GM19043 (cell line): Measurements from ENCODE around the gene APEX2.
"Not testable (repeated sequence)": the region's sequence is repeated elsewhere in the genome, so short reads cannot be mapped to it uniquely, and the experiment has no call there.

Source experiments
- ATAC-seq: cut with Tn5 transposase; IDR thresholded peaks from one replicate; pipeline ENCODE4 v1.9.1; 2021; ENCODE audit warnings: low read depth; ENCODE audit not compliant: unreplicated experiment

APEX2 gene

DNA sequence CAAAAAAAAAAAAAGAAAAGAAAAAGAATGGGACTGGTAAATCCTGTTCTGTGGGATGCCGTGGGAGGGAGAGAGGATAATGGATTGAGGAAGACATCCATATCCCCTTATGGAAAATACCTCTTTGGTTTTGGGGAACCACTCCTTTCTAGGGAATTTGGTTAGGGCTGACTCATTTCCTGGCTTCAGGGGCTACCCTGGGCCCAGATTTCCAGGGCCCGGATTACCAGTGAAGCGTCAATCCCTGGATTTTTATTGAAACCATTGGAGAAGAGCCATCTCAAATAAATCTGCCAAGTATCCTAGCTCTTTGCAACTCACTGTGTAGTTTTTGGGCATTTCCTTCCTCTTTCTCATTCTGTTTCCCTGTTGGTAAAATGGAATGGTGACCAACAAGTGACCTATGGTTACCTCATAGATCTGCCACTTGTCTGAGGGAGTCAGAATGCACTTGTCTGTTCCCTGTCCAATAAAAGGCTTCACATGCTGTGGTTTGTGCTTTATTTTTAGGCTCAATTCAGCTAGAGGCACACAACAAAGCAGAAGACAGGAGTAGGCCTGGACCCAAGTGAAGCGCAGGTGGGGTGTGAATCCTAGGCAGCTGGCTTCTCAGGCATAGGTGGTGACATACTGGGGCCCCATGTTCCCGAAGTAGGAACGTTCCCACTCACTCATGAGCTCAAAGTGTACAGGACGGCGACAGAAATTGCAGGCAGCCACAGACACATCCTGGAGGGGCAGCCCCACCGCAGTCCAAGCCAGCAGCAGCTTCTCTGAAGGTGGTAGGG, 8.6 kb downstream of the APEX2 start:
- no peak for ATAC-seq

DNA sequence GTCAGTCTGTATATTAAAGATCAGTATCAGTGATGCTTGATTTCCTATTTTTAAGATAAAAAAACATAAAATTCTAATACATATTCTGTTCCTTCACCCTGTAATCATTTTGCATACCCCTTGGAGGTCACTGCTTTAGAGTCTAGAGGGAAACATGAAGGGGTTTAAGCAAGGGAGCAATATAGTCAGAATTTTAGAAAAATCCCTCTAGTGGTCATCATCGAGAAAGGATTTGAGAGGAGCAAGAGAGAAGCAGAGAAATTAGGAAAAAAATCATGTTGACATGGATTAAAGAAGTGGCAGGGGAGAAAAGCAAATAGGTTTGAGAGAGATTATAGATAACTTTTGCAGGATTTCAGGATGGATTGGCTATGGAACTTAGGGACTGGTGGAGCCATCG, 11.1 kb downstream of the APEX2 start:
- ATAC-seq, result no peak

DNA sequence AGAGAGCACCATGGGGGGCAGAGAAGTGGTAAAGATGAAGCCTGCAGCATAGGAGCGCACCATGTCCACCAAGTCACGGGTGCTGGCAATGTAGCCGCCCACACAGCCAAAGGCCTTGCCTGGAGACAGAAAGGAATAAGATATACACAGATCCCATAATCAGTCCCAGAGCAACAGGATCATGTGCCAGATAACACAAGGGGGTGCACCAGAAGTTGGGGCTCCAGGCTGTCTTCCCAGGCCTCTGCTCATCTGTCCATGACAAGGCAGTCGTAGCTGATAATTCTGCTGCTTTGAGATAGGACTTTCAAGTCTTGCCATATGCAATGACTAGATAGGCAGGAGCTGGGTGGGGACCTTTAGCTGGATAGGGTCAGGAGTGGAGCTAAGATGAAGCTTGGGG, 14.7 kb downstream of the APEX2 start:
- no peak for ATAC-seq

DNA sequence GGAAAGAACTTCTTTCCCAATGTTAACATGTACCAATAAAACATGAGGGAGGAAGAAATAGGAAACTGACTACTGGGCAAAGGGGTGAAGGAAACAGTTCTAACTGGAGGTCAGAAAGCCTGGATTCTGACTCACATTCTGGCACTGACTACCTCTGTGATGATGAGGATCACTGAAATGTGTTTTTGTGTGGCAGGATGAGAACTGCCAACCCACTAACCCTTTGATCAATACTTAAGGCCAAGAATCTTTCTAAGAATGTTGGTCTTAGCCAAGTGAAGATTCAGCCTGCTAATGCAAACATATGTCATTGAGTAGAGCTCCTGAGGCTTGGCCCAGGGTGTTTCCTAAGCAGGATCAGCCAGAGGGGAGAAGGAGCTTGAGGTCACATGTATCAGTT, 26.0 kb downstream of the APEX2 start:
- ATAC-seq, result no peak

DNA sequence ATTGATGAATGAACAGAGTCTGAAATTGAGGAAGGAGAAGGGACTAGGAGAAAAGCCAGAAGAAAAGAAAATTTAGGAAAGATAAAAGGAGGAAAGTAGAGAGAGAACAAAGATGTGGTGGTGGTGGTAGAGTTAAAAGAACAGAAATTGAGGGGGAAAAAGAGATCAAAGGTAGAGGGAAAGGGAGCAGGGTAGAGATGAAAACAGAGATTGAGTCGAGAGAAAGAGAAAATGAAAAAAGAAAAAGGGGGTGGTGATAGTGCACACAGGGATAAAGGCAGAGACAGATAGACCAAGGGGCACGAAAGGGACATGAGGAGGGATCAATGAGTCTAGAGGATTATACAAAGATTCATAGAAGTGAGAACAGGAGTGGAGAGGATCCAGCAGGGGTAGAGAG, 26.7 kb downstream of the APEX2 start:
- ATAC-seq, result no peak

DNA sequence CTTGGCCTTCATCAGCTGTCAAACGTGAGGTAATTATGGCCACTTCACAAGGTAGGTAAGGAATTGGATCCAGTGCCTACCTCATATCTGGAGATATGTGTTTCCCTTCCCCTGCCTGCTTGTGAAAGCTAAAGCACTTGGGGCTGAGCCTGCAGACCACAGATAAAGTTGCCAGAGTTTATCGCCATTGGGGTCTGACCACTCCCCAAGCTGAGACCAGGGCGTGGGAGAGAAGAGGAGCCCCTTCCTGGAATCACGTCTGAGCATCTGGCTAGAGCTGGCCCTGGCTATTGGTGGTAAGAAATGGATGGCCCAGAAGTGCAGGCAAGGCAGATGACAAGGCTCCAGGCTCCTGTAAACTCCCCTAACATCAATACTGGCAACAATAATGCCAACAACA, 27.9 kb downstream of the APEX2 start:
- ATAC-seq, result no peak

DNA sequence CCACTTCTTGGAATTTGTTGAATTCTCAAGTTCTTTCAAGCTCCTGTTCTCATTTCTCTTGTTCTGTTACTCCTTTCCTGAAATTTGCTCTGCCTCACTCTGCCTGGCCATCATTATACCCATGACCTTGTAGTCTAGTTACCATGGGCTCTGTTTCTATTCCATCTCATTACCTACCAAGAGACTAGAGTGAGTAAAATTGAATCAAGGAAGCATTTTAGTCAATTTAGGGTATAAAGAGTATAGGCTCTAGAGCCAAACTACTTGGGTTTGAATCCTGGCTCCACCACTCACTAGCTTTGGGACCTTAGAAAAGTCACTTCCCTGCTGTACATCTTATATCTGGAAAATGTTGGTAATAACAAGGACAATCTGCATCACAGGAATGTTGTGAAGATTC, 28.4 kb downstream of the APEX2 start:
- ATAC-seq, result no peak

DNA sequence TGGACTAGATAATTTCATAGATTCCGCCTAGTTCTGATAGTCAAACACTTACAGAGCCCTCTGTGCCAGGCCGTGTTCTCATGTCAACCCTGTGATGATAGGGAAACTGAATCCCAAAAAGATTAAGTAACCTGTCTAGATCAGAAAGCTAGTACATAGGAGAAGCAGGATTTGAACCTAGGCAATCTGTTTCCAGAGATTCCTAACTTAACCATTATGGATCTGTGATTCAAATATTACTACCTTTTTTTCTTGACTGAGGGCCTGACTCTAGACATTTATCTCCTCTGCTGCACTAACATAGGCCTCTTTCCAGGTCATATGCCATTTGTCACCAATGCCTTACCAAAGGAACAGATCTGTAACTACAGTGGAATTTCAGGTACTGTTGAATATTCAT, 29.1 kb downstream of the APEX2 start:
- ATAC-seq, result no peak

DNA sequence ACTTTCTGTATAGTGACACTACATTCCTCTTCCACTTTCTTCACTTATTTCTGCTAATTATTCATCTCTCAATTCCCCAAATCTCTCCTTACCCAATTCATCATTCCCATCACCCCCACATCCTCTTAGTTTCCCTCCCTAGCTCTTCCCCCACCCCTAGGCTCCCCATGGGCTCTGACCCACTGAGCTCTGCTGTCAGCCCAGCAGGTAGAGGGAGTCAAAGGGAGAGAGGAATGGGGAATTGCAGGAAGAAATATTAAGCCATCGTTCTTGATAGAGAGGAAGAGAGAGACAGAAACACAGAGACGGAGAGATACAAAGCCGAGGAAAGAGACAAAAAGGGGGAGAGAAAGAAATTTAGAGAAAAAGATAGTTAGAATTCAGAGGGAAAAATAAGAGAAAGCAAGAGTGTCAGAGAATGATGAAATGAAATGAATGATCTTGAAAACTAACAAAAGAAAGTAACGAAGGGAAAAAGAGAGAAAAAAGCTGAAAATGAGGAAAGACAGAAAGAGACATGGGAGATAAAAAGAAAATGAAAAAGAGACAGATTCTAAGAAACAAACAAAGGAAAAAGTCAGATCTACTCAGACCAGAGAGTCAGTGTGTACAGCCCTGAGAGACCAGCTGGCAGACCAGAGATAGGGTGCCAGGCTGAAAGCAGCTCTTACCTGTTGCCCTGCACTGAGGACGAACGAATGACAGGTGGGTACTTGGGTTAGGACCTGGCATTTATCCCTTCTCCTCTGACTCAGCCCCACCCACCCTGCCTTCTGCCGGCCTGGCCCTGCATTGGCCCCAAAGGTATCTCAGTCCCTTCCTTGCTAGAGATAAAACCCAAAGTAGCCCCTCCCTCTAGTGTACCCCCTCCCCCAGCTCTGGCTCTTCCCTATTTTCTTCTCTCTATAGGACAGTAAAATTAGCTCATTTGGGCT, 30.4 kb downstream of the APEX2 start, which contains the start of gene ALAS2:
TSS of gene ALAS2 (minus strand) at position 707 of the 935 bp plus-strand sequence. CDS start 4,977 bp downstream, outside the sequence.
- no peak for ATAC-seq

DNA sequence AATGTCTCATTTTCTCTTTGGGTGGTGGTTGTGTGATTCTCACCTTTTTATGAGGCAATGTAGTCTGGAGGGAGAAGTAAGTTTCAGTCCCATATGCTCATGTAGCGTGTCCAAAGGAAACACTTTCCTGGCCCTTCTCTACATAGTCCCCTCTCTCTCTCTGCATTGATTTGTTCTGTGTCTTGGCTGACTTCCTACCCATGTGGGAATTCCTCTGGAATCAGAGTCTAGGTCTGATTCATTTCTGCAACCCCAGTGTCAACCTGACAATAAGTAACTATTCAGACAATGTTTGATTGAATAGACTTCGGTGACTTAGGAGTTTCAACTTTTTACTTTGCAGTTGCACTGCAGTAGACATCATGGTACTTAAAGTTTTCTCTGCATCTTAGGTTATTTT, 33.3 kb downstream of the APEX2 start:
- ATAC-seq, result no peak

DNA sequence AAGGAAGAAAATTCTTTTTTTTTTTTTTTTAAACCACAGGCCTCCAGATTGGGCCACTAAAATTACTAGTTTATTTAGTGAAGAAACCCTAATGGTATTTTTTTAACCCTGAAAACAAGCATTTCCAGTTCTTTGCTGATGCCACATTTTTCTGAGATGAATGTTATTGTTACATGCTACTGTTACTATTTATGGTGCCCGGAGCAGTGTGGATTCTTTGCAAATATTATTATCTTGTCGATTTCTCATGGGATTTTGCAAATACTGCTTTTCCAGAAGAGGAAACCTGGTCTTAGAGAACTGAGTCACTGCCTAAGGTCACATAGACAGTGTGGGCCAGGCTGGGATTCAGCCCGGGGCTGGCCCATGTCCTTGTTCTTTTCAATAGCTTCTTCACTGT, 39.3 kb downstream of the APEX2 start:
- ATAC-seq, result no peak

DNA sequence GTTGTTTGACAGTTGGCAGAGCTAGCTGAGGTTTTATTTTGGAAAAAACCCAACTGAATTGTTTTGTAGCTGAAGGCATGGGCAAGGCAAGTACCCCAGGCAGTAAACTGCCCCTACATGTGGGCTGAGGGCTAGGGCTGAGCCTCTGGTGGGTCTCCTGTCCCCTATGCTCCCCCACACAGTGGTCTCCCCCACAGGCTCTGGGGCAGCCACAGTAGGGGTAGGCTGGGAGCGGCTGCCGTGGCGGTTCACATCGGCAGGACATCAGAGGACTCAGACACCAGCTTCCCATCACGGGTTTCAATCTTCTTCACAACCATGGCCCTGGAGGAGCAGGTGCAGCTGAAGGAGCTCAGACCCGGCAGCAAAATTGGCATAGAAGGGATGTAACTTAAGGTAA, 41.4 kb downstream of the APEX2 start:
- no peak for ATAC-seq

DNA sequence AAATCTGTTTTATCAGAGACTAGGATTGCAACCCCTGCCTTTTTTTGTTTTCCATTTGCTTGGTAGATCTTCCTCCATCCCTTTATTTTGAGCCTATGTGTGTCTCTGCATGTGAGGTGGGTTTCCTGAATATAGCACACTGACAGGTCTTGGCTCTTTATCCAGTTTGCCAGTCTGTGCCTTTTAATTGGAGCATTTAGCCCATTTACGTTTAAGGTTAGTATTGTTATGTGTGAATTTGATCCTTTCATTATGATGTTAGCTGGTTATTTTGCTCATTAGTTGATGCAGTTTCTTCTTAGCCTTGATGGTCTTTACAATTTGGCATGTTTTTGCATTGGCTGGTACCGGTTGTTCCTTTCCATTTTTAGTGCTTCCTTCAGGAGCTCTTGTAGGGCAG, 50.4 kb downstream of the APEX2 start:
- not testable (repeated sequence) for ATAC-seq

DNA sequence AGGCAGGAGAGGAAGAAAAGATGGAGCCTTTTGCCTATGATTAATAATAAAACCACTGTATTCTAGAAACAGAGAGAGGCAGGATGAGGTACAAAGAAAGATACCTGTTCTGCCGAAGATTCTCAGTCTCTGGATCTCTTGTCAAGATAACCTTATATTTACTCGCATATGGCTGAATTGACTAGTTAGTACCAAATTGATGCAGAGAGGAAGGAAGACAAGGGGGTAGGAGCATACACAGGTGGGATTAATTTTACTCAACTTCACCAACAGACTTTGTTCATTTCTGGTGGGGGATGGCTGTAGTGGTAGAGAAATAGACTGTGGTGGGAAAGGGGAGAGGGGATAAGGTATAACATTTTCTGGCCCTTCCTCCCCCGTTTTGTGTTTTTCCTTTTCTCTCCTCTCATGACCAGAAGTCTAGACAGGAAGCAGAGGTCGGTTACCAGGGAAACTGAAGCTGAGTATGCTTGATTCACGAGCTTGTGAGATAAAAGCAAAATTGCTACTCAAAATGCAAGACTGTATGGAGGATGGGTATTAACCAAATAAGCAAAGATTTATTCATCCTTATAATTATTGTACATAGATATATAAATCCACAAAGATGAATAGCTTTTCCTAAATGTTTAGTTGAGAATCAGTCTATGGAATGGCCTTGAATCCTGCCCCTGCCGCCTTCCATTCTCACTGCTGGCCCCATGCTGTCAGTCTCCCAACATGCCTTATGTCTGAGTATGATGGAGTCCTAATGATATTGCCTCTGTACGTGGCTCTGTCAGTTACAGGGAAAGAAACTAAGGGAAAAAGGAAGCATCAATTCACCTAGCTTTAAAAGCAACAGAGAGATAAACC, 56.9 kb downstream of the APEX2 start:
- ATAC-seq, result no peak

DNA sequence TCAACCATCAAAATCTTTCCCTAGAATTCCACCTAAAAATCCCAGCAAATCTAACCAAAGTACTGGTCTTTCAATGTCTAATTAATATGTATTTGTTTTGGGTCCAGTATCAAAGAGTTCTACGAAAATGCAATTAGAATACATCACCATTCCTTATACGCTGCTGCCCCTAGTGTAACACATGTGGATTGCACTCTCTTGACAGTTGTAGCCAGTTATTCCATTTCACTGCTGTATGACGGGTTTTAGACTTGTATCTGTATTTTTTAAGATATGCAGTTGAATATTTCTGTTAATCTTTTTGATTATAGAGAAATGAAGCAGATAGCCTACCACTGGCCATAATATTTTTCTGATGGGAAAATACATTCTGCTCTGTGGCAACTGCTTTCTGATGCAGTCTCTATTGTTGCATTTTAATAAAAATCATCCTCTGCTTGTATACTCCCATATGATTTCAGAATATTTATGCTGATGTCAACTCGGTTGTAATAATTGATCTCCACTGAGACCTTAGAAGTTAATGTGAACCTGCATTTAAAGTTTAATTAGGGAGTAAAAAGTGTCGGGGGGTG, 57.6 kb downstream of the APEX2 start:
- no peak for ATAC-seq
